ENCODE data around the gene PC.

PC gene

DNA sequence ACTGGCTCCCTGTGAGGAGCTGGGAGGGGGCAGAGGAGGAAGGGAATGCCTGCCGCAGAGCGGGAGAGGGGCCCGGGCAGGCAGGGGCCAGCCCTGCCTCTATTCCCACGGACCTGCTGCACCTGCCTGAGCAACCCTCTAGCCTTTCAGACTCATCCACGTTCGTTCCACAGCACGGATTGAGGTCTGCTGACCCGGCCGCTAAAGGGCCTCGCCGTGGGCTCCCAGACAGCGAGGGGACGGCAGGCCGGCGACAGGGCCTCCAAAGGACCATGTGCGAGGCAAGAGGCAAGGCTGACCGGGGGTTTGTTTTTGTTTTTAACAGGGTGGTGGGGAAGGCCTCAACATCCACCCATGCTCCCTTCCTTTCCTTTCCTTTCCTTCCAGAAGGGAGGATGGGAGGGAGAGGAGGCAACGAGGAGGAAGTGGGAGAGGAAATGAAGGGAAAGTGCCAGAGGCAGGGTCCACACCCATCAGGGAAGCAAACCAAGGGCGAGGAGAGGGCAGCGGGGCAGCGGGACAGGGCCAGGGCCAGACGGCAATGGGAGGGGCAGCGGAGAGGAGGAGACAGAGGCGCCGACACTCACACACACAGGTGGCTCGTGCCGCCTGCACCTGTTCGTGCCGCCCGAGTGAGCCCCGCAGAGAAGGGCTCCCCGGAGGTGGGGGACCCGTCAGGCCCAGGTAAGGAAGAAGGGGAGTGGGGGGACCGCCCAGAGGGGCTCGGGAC is 93.8 kb downstream of the PC start:
- no peak overlapping the region for H3K18ac ChIP-seq (ENCODE audit: low read depth in 1 of 2, low read length in 2 of 2)
- H2BK120ac ChIP-seq (ENCODE audit: low read depth, low read length) = no peak overlapping the region
- H4K91ac ChIP-seq (ENCODE audit: low read length) = no peak overlapping the region
- H3K27ac ChIP-seq (ENCODE audit: low read length, poor library complexity, severe bottlenecking) = no peak overlapping the region
- H2BK5ac ChIP-seq (ENCODE audit: low read depth, low read length, poor library complexity, severe bottlenecking) = no peak overlapping the region
- H3K23ac ChIP-seq (ENCODE audit: low read length in 2 of 2) = no peak overlapping the region
- H3K36me3 ChIP-seq (ENCODE audit: control insufficient read depth in 1 of 2, insufficient read depth in 2 of 2, low read depth in 1 of 2, low read length in 2 of 2) = peaks cover 6 to 68% of the 10 kb centered on the region in 2 experiments
- no peak overlapping the region for H2BK12ac ChIP-seq (ENCODE audit: low read length in 2 of 2)
- H4K8ac ChIP-seq (ENCODE audit: low read length) = no peak overlapping the region
- 83% methylated on average over 29 of the region's 35 CpGs for WGBS
- H3K14ac ChIP-seq (ENCODE audit: low read length in 2 of 2) = no peak overlapping the region
- H2AFZ ChIP-seq (ENCODE audit: low read depth, low read length) = no peak overlapping the region
- H3K9me3 ChIP-seq (ENCODE audit: control insufficient read depth, low read length) = no peaks in the 10 kb centered on the region
- H2BK15ac ChIP-seq (ENCODE audit: low read depth, poor library complexity, severe bottlenecking) = no peak overlapping the region
- H3K79me1 ChIP-seq (replicated peaks; ENCODE audit: low read length, poor library complexity, severe bottlenecking) = peaks cover 5% of the 10 kb centered on the region
- DNase-seq = no peak
- no peak overlapping the region for H3K4me2 ChIP-seq (ENCODE audit: low read length, poor library complexity, severe bottlenecking)
- H3K4me3 ChIP-seq (ENCODE audit: insufficient read depth in 1 of 2, low read depth in 1 of 2, low read length in 2 of 2) = no peak overlapping the region
- no peak overlapping the region for H2AK5ac ChIP-seq (ENCODE audit: low read length, severe bottlenecking)
- peaks cover 8% of the 10 kb centered on the region for H3K4me1 ChIP-seq (ENCODE audit: control insufficient read depth, insufficient read depth, low read depth, low read length)
- H3K9ac ChIP-seq (ENCODE audit: low read length) = no peak overlapping the region
- no peaks in the 10 kb centered on the region for H3K27me3 ChIP-seq (ENCODE audit: control insufficient read depth in 1 of 2, insufficient read depth in 1 of 2, low read length in 2 of 2)
- H3K4ac ChIP-seq (ENCODE audit: low read depth in 1 of 2, low read length in 2 of 2) = no peak overlapping the region

DNA sequence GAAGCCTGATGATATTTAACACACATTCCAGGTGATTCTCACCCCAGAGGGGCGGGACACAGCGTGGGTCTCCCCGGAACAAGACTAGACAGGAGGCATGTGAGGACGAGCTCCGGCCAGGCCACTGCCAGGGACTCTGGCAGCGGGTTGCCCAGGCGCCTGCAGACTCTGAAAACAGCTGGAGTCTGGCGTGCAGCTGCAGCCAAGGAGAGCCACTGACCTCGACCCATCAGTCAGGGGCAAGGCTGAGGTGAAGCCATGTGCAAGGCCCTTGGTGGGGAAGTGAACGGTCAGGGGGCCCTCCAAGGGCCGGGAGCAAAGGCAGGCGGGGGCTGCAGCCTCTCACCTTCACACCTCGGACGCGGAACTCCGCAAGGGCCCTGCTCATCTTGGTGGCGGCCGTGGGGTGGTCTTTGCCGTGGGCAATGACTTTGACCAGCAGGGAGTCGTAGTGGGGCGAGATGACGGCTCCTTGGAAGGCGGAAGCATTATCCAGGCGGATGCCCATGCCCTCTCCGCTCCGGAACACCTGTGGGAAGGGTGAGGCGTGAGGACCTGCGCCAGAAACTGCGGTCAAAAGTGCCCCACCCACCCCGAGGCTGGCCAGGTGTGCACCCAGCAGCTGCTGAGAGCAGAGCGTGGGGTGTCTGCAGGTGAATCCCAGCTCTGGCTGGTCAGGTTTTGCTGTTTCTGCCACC is 94.6 kb downstream of the PC start:
- Histone ChIP-seq H3K27ac (ENCODE audit: low read length, poor library complexity, severe bottlenecking) (no peak overlapping the region), H3K9ac (ENCODE audit: low read length) (no peak overlapping the region), H3K23ac (ENCODE audit: low read length in 2 of 2) (no peak overlapping the region), H3K4me3 (ENCODE audit: insufficient read depth in 1 of 2, low read depth in 1 of 2, low read length in 2 of 2) (no peak overlapping the region), H4K8ac (ENCODE audit: low read length) (no peak overlapping the region), H2BK15ac (ENCODE audit: low read depth, poor library complexity, severe bottlenecking) (no peak overlapping the region), H4K91ac (ENCODE audit: low read length) (no peak overlapping the region), H2AK5ac (ENCODE audit: low read length, severe bottlenecking) (no peak overlapping the region), H3K4me2 (ENCODE audit: low read length, poor library complexity, severe bottlenecking) (no peak overlapping the region), H2AFZ (ENCODE audit: low read depth, low read length) (no peak overlapping the region), H3K79me1 (replicated peaks; ENCODE audit: low read length, poor library complexity, severe bottlenecking) (peaks cover 8% of the 10 kb centered on the region), H3K4ac (ENCODE audit: low read depth in 1 of 2, low read length in 2 of 2) (no peak overlapping the region), H3K14ac (ENCODE audit: low read length in 2 of 2) (no peak overlapping the region), H2BK120ac (ENCODE audit: low read depth, low read length) (no peak overlapping the region), H3K27me3 (ENCODE audit: control insufficient read depth in 1 of 2, insufficient read depth in 1 of 2, low read length in 2 of 2) (no peaks in the 10 kb centered on the region), H3K4me1 (ENCODE audit: control insufficient read depth, insufficient read depth, low read depth, low read length) (peaks cover 12% of the 10 kb centered on the region), H3K18ac (ENCODE audit: low read depth in 1 of 2, low read length in 2 of 2) (no peak overlapping the region), H3K9me3 (ENCODE audit: control insufficient read depth, low read length) (no peaks in the 10 kb centered on the region), H2BK5ac (ENCODE audit: low read depth, low read length, poor library complexity, severe bottlenecking) (no peak overlapping the region), H2BK12ac (ENCODE audit: low read length in 2 of 2) (no peak overlapping the region), H3K36me3 (ENCODE audit: control insufficient read depth in 1 of 2, insufficient read depth in 2 of 2, low read depth in 1 of 2, low read length in 2 of 2) (peaks cover 4 to 69% of the 10 kb centered on the region in 2 experiments)
- DNase-seq = no peak
- WGBS = 93% methylated on average over 31 of the region's 31 CpGs

- no peak overlapping the region for H2BK5ac ChIP-seq (ENCODE audit: low read depth, low read length, poor library complexity, severe bottlenecking)
These were observed 95.6 kb downstream of the PC start for GRCh38 chr11:66862559-66863037.

DNA sequence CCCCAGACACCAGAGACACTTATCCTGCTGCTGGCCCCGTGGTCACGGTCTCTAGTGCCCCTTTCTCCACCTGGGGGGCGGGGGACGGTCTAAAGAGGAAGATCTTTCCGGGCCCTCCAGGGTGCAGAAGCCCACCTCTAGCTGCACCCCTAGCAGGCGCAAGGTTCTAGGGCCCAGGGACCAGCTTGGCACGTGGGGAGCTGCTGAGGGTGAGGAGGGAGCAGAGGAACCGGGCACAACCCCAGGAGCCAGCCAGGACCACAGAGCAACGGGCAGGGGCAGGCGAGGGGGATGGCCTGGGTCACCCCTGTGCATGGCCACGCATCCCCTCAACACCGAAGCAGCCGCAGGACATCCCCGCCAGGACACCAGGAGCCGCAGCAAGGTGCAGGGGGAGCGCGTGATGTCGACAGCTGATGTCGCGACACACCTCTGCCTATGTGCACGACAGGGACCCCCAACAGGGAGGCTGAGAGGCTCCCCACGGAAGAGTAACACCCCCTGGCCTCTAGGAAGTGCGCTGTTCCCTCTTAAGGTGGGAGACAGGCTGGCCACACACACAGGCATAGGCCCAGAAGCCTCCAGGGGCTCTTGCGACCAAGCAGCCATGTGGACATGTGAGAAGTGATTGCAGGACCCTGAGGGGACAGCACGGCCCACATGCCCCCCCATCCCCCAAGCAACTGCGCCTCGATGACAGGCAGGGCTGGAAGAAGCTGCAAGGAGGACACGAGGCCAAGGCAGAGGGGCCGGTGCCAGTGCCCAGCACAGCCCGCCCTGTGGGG is 96.2 kb downstream of the PC start:
- H3K23ac ChIP-seq (ENCODE audit: low read length in 2 of 2) = no peak overlapping the region

More at GRCh38 chr11:66862559-66863037, 95.6 kb downstream of the PC start:
- H3K9ac ChIP-seq (ENCODE audit: low read length) = no peak overlapping the region
- no peak overlapping the region for H3K27ac ChIP-seq (ENCODE audit: low read length, poor library complexity, severe bottlenecking)
- H3K4me2 ChIP-seq (ENCODE audit: low read length, poor library complexity, severe bottlenecking) = no peak overlapping the region
- 95% methylated on average over 11 of the region's 11 CpGs for WGBS
- no peak overlapping the region for H3K4ac ChIP-seq (ENCODE audit: low read depth in 1 of 2, low read length in 2 of 2)
- no peaks in the 10 kb centered on the region for H3K9me3 ChIP-seq (ENCODE audit: control insufficient read depth, low read length)
- no peak for DNase-seq
- H3K36me3 ChIP-seq (ENCODE audit: control insufficient read depth in 1 of 2, insufficient read depth in 2 of 2, low read depth in 1 of 2, low read length in 2 of 2) = peaks cover 0 to 75% of the 10 kb centered on the region in 2 experiments
- no peak overlapping the region for H2BK12ac ChIP-seq (ENCODE audit: low read length in 2 of 2)
- no peak overlapping the region for H3K23ac ChIP-seq (ENCODE audit: low read length in 2 of 2)
- no peak overlapping the region for H3K14ac ChIP-seq (ENCODE audit: low read length in 2 of 2)
- H2BK120ac ChIP-seq (ENCODE audit: low read depth, low read length) = no peak overlapping the region
- H4K91ac ChIP-seq (ENCODE audit: low read length) = no peak overlapping the region
- no peak overlapping the region for H3K4me3 ChIP-seq (ENCODE audit: insufficient read depth in 1 of 2, low read depth in 1 of 2, low read length in 2 of 2)
- H3K79me1 ChIP-seq (replicated peaks; ENCODE audit: low read length, poor library complexity, severe bottlenecking) = peaks cover 12% of the 10 kb centered on the region
- no peak overlapping the region for H2BK15ac ChIP-seq (ENCODE audit: low read depth, poor library complexity, severe bottlenecking)
- H3K18ac ChIP-seq (ENCODE audit: low read depth in 1 of 2, low read length in 2 of 2) = no peak overlapping the region
- H4K8ac ChIP-seq (ENCODE audit: low read length) = no peak overlapping the region
- peaks cover 21% of the 10 kb centered on the region for H3K4me1 ChIP-seq (ENCODE audit: control insufficient read depth, insufficient read depth, low read depth, low read length)
- H2AFZ ChIP-seq (ENCODE audit: low read depth, low read length) = no peak overlapping the region
- no peak overlapping the region for H2AK5ac ChIP-seq (ENCODE audit: low read length, severe bottlenecking)
- no peaks in the 10 kb centered on the region for H3K27me3 ChIP-seq (ENCODE audit: control insufficient read depth in 1 of 2, insufficient read depth in 1 of 2, low read length in 2 of 2)

More for the DNA sequence above, 96.2 kb downstream of the PC start:
- no peak overlapping the region for H4K8ac ChIP-seq (ENCODE audit: low read length)
- peaks cover 12% of the 10 kb centered on the region for H3K79me1 ChIP-seq (replicated peaks; ENCODE audit: low read length, poor library complexity, severe bottlenecking)
- WGBS = 93% methylated on average over 30 of the region's 30 CpGs
- H3K36me3 ChIP-seq (ENCODE audit: control insufficient read depth in 1 of 2, insufficient read depth in 2 of 2, low read depth in 1 of 2, low read length in 2 of 2) = peaks cover 0 to 72% of the 10 kb centered on the region in 2 experiments
- H3K18ac ChIP-seq (ENCODE audit: low read depth in 1 of 2, low read length in 2 of 2) = no peak overlapping the region
- H3K14ac ChIP-seq (ENCODE audit: low read length in 2 of 2) = no peak overlapping the region
- no peak overlapping the region for H4K91ac ChIP-seq (ENCODE audit: low read length)
- peaks cover 24% of the 10 kb centered on the region for H3K4me1 ChIP-seq (ENCODE audit: control insufficient read depth, insufficient read depth, low read depth, low read length)
- no peak overlapping the region for H2BK120ac ChIP-seq (ENCODE audit: low read depth, low read length)
- no peak overlapping the region for H3K4me3 ChIP-seq (ENCODE audit: insufficient read depth in 1 of 2, low read depth in 1 of 2, low read length in 2 of 2)
- no peak overlapping the region for H2BK5ac ChIP-seq (ENCODE audit: low read depth, low read length, poor library complexity, severe bottlenecking)
- no peaks in the 10 kb centered on the region for H3K27me3 ChIP-seq (ENCODE audit: control insufficient read depth in 1 of 2, insufficient read depth in 1 of 2, low read length in 2 of 2)
- H3K9me3 ChIP-seq (ENCODE audit: control insufficient read depth, low read length) = no peaks in the 10 kb centered on the region
- no peak overlapping the region for H2AFZ ChIP-seq (ENCODE audit: low read depth, low read length)
- no peak overlapping the region for H3K4me2 ChIP-seq (ENCODE audit: low read length, poor library complexity, severe bottlenecking)
- no peak overlapping the region for H2AK5ac ChIP-seq (ENCODE audit: low read length, severe bottlenecking)
- DNase-seq = no peak
- H2BK12ac ChIP-seq (ENCODE audit: low read length in 2 of 2) = no peak overlapping the region
- H3K9ac ChIP-seq (ENCODE audit: low read length) = no peak overlapping the region
- no peak overlapping the region for H3K4ac ChIP-seq (ENCODE audit: low read depth in 1 of 2, low read length in 2 of 2)
- H2BK15ac ChIP-seq (ENCODE audit: low read depth, poor library complexity, severe bottlenecking) = no peak overlapping the region
- no peak overlapping the region for H3K27ac ChIP-seq (ENCODE audit: low read length, poor library complexity, severe bottlenecking)
